HG03039 (cell line): Measurements from ENCODE around the gene SUPT20HL1.
"Not testable (repeated sequence)": the region's sequence is repeated elsewhere in the genome, so short reads cannot be mapped to it uniquely, and the experiment has no call there.

Source experiments
- ATAC-seq: cut with Tn5 transposase; IDR thresholded peaks from one replicate; pipeline ENCODE4 v1.9.1; 2021; ENCODE audit warnings: mild to moderate bottlenecking, moderate library complexity; ENCODE audit not compliant: unreplicated experiment

The SUPT20HL1 gene

GRCh38 chrX:24362089-24362745 is 1.8 kb downstream of the SUPT20HL1 start:
- ATAC-seq, result not testable (repeated sequence)

- ATAC-seq, result not testable (repeated sequence)
These were observed 3.2 kb downstream of the SUPT20HL1 start for GRCh38 chrX:24363432-24364181.

- no peak for ATAC-seq
These were observed 3.9 kb downstream of the SUPT20HL1 start for GRCh38 chrX:24364326-24364725.

GRCh38 chrX:24364851-24365538 is 4.6 kb downstream of the SUPT20HL1 start:
- ATAC-seq, result no peak

- ATAC-seq, result not testable (repeated sequence)
These were observed 6.4 kb downstream of the SUPT20HL1 start for GRCh38 chrX:24366762-24367400.

- no peak for ATAC-seq
These were observed 9.4 kb downstream of the SUPT20HL1 start for GRCh38 chrX:24369816-24370215.

GRCh38 chrX:24371391-24371972 is 11.0 kb downstream of the SUPT20HL1 start:
- no peak for ATAC-seq

- no peak for ATAC-seq
These were observed 11.8 kb downstream of the SUPT20HL1 start for GRCh38 chrX:24372021-24372763.

GRCh38 chrX:24375600-24376131 is 15.2 kb downstream of the SUPT20HL1 start:
- ATAC-seq, result no peak

- no peak for ATAC-seq
These were observed 16.0 kb downstream of the SUPT20HL1 start for GRCh38 chrX:24376403-24376802.

- ATAC-seq, result no peak
These were observed 16.8 kb downstream of the SUPT20HL1 start for GRCh38 chrX:24377195-24377594.

GRCh38 chrX:24377911-24378468 is 17.6 kb downstream of the SUPT20HL1 start:
- ATAC-seq, result no peak

- ATAC-seq, result no peak
These were observed 18.3 kb downstream of the SUPT20HL1 start for GRCh38 chrX:24378706-24379105.

GRCh38 chrX:24380262-24381187 is 20.1 kb downstream of the SUPT20HL1 start:
- ATAC-seq, result no peak

- ATAC-seq, result not testable (repeated sequence)
These were observed 21.9 kb downstream of the SUPT20HL1 start for GRCh38 chrX:24382315-24382714.

- no peak for ATAC-seq
These were observed 27.3 kb downstream of the SUPT20HL1 start for GRCh38 chrX:24387724-24388123.

GRCh38 chrX:24391389-24391788 is 30.9 kb downstream of the SUPT20HL1 start:
- no peak for ATAC-seq

- no peak for ATAC-seq
These were observed 31.4 kb downstream of the SUPT20HL1 start for GRCh38 chrX:24391843-24392242.

- no peak for ATAC-seq
These were observed 32.3 kb downstream of the SUPT20HL1 start for GRCh38 chrX:24392709-24393108.
